ENCODE data around the gene OCA2. TPM values are rescaled to one million over a fixed set of nuclear protein-coding genes. Genes with fewer than 3 reads are reported as not detected.
"Not testable (repeated sequence)": the region's sequence is repeated elsewhere in the genome, so short reads cannot be mapped to it uniquely, and the experiment has no call there.

The OCA2 gene
- total RNA-seq, 1 experiment from 2014 or later: 0.57 TPM

DNA sequence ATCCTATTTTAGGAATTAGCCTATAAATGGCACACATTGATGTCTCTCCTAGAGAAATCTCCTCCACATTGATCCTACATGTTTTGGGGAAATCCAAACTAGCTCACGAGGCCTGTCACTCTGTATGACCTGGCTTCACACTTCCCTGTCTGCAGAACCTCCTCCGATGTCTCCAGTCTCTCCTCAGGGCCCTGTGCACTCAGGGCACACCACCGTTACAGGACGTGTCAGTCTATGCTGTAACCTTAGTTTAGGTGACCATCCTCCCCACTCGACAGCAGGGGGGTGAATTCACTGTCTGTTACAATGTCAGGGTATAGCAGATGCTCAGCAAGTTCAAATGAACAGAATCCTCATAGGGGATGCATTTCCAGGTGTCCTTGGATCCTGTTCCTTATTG lies 249.1 kb downstream of the OCA2 start:
- intact Hi-C loops (cut with micrococcal nuclease; ENCODE audit: unreplicated experiment): no loop called here
- Mint-ChIP-seq H3K27me3 (ENCODE audit: insufficient read depth, unreplicated experiment) (peaks cover 3% of the 10 kb centered on the region), H3K9me3 (ENCODE audit: unreplicated experiment) (no peaks in the 10 kb centered on the region), H3K4me1 (ENCODE audit: low read depth, unreplicated experiment) (no peaks in the 10 kb centered on the region), H3K4me3 (ENCODE audit: unreplicated experiment) (no peak overlapping the region), H3K27ac (ENCODE audit: unreplicated experiment) (no peak overlapping the region), H3K36me3 (ENCODE audit: insufficient read depth, unreplicated experiment) (no peaks in the 10 kb centered on the region)
- TF ChIP-seq, protein P1, sequence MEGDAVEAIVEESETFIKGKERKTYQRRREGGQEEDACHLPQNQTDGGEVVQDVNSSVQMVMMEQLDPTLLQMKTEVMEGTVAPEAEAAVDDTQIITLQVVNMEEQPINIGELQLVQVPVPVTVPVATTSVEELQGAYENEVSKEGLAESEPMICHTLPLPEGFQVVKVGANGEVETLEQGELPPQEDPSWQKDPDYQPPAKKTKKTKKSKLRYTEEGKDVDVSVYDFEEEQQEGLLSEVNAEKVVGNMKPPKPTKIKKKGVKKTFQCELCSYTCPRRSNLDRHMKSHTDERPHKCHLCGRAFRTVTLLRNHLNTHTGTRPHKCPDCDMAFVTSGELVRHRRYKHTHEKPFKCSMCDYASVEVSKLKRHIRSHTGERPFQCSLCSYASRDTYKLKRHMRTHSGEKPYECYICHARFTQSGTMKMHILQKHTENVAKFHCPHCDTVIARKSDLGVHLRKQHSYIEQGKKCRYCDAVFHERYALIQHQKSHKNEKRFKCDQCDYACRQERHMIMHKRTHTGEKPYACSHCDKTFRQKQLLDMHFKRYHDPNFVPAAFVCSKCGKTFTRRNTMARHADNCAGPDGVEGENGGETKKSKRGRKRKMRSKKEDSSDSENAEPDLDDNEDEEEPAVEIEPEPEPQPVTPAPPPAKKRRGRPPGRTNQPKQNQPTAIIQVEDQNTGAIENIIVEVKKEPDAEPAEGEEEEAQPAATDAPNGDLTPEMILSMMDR (IDR thresholded peaks at IDR 0.05; ENCODE audit: insufficient read depth in 1 of 2, low read depth in 1 of 2, low read length in 1 of 2, severe bottlenecking in 1 of 2, unreplicated experiment in 1 of 2): no peak
- Histone ChIP-seq H3K4me1 (no peaks in the 10 kb centered on the region), H3K9me3 (no peaks in the 10 kb centered on the region), H3K27me3 (replicated peaks; ENCODE audit: control insufficient read depth, insufficient read depth, low read length) (no peaks in the 10 kb centered on the region), H3K4me3 (ENCODE audit: low read depth, low read length) (no peak overlapping the region), H3K36me3 (ENCODE audit: control insufficient read depth, insufficient read depth, low read length) (no peaks in the 10 kb centered on the region; the same call in 1 of the 2 replicates)
- BruUV-seq (replicated peaks): no TSS peak
- no peak for DNase-seq
- CTCF ChIA-PET: no interaction called here
- POLR2A ChIA-PET: no interaction called here

DNA sequence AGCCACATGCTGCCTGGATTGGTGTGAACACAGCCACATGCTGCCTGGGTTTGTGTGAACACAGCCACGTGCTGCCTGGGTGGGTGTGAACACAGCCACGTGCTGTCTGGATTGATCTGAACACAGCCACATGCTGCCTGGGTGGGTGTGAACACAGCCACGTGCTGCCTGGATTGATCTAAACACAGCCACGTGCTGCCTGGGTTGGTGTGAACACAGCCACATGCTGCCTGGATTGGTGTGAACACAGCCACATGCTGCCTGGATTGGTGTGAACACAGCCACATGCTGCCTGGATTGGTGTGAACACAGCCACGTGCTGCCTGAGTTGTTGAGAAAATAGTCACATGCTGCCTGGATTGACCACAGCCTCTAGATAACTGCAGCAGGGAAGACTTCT lies 250.2 kb downstream of the OCA2 start:
- intact Hi-C loops (cut with micrococcal nuclease; ENCODE audit: unreplicated experiment); H3K4me1 Mint-ChIP-seq (ENCODE audit: low read depth, unreplicated experiment); DNase-seq; H3K27me3 Mint-ChIP-seq (ENCODE audit: insufficient read depth, unreplicated experiment); H3K4me1 ChIP-seq; H3K9me3 Mint-ChIP-seq (ENCODE audit: unreplicated experiment); H3K27me3 ChIP-seq (replicated peaks; ENCODE audit: control insufficient read depth, insufficient read depth, low read length); H3K4me3 Mint-ChIP-seq (ENCODE audit: unreplicated experiment); H3K9me3 ChIP-seq; POLR2A ChIA-PET; H3K36me3 Mint-ChIP-seq (ENCODE audit: insufficient read depth, unreplicated experiment); H3K27ac Mint-ChIP-seq (ENCODE audit: unreplicated experiment); H3K36me3 ChIP-seq (ENCODE audit: control insufficient read depth, insufficient read depth, low read length); H3K4me3 ChIP-seq (ENCODE audit: low read depth, low read length); CTCF ChIA-PET; BruUV-seq (replicated peaks): not testable (repeated sequence)

DNA sequence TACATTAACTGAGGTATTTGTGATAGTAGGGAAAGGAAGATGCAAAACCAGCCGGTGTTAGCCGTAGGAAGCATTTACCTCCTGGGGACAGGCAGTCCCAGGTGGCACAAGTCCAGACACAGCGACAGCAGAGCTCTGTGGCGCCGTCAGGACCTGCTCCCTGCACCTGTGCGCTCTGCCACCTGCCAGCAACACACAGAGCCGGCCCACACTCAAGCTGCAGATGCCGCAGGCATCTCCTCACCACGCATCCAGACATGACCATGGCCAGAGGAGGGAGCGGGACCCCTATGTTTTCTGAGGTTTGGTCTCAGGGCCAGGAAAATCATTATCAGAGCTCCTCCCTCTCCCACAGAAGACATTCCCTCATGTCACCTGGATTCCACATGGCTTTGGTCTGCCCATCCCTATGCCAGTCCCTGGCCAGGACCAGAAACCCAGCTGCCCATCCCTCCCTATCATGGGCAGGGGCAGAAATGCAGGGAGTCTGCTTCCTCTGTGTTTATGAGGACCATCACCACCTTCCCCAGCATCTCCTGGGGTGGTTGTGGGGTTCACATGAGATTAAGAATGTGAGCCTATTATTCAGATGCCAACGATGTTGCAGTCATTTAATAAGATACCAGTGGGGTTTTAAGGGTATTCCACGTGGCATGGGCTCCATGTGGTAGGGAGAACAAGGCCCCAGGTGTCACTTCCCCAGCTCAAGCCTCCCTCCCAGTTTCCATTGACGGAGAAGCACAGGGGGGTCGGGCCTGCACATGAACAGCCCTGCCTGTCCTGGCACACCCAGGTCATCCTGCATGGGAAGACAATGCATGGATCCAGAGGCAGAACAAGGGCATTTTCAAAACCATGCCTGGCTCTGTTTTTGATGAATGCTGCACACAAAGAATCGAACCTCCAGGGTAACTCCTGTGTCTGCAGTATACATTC lies 251.1 kb downstream of the OCA2 start:
- H3K9me3 ChIP-seq: no peaks in the 10 kb centered on the region
- ChIA-PET POLR2A (no interaction called here), CTCF (no interaction called here)
- no peak for DNase-seq
- intact Hi-C loops (cut with micrococcal nuclease; ENCODE audit: unreplicated experiment): no loop called here
- Mint-ChIP-seq H3K4me3 (ENCODE audit: unreplicated experiment) (no peak overlapping the region), H3K4me1 (ENCODE audit: low read depth, unreplicated experiment) (no peaks in the 10 kb centered on the region), H3K9me3 (ENCODE audit: unreplicated experiment) (no peaks in the 10 kb centered on the region), H3K36me3 (ENCODE audit: insufficient read depth, unreplicated experiment) (no peaks in the 10 kb centered on the region), H3K27me3 (ENCODE audit: insufficient read depth, unreplicated experiment) (peaks cover 3% of the 10 kb centered on the region), H3K27ac (ENCODE audit: unreplicated experiment) (no peak overlapping the region)
- H3K4me1 ChIP-seq: no peaks in the 10 kb centered on the region
- TF ChIP-seq, protein P1 (IDR thresholded peaks at IDR 0.05; ENCODE audit: insufficient read depth in 1 of 2, low read depth in 1 of 2, low read length in 1 of 2, severe bottlenecking in 1 of 2, unreplicated experiment in 1 of 2): no peak
- H3K4me3 ChIP-seq (ENCODE audit: low read depth, low read length): no peak overlapping the region
- H3K36me3 ChIP-seq (ENCODE audit: control insufficient read depth, insufficient read depth, low read length): no peaks in the 10 kb centered on the region; the same call in 1 of the 2 replicates
- BruUV-seq (replicated peaks): no TSS peak
- H3K27me3 ChIP-seq (replicated peaks; ENCODE audit: control insufficient read depth, insufficient read depth, low read length): no peaks in the 10 kb centered on the region

All from Caco-2 (cell line).